Loucy (cell line): Measurements from ENCODE around the gene IL21R.

Experiments
- H2AFZ ChIP-seq: fragments of 200-600 bp; sonication (generic); 2 replicates; pipeline ENCODE4 v1.6.0; 2016; ENCODE audit warnings: antibody characterized with exemption, mild to moderate bottlenecking, low read length, moderate library complexity
- H3F3A ChIP-seq: fragments of 200-600 bp; 2 replicates; pipeline ENCODE4 v1.6.0; 2016; ENCODE audit warnings: antibody characterized with exemption, low read depth, mild to moderate bottlenecking
- H3K27me3 ChIP-seq: fragments of 200-600 bp; sonication (generic); 2 replicates; pipeline ENCODE4 v1.6.1; 2014; ENCODE audit warnings: low read length, mild to moderate bottlenecking; ENCODE audit not compliant: insufficient read depth, poor library complexity, severe bottlenecking
- H3K36me3 ChIP-seq: fragments of 200-600 bp; sonication (generic); 2 replicates; pipeline ENCODE4 v1.6.1; 2016; ENCODE audit warnings: low read length; ENCODE audit not compliant: insufficient read depth
- H3K4me1 ChIP-seq: fragments of 200-600 bp; sonication (generic); 2 replicates; pipeline ENCODE4 v1.5.1; 2014; ENCODE audit warnings: low read length, mild to moderate bottlenecking; ENCODE audit not compliant: insufficient read depth, poor library complexity, severe bottlenecking
- H3K4me2 ChIP-seq: fragments of 200-600 bp; sonication (generic); 2 replicates; pipeline ENCODE4 v1.6.0; 2014; ENCODE audit warnings: antibody characterized with exemption, low read length, low read depth, mild to moderate bottlenecking; ENCODE audit not compliant: poor library complexity, severe bottlenecking
- H3K4me3 ChIP-seq: fragments of 200-600 bp; sonication (generic); 2 replicates; pipeline ENCODE4 v1.5.1; 2014; ENCODE audit warnings: low read length, mild to moderate bottlenecking, mixed read lengths; ENCODE audit not compliant: poor library complexity, severe bottlenecking
- H3K79me2 ChIP-seq: fragments of 200-600 bp; sonication (generic); 2 replicates; pipeline ENCODE4 v1.6.1; 2014; ENCODE audit warnings: low read length; ENCODE audit not compliant: insufficient read depth
- H3K9ac ChIP-seq: fragments of 200-600 bp; sonication (generic); 2 replicates; pipeline ENCODE4 v1.6.0; 2014; ENCODE audit warnings: mild to moderate bottlenecking, low read depth, low read length, moderate library complexity; ENCODE audit not compliant: poor library complexity, severe bottlenecking
- H3K9me2 ChIP-seq: fragments of 200-600 bp; sonication (generic); replicated peaks from 2 replicates; pipeline ENCODE4 v1.6.1; 2016; ENCODE audit warnings: low read depth, low read length, mixed read lengths
- H3K9me3 ChIP-seq: fragments of 200-600 bp; sonication (generic); 2 replicates; pipeline ENCODE4 v1.6.1; 2014; ENCODE audit warnings: mild to moderate bottlenecking, antibody characterized with exemption, low read length, low read depth; ENCODE audit not compliant: insufficient read depth
- H4K20me1 ChIP-seq: fragments of 200-600 bp; sonication (generic); 2 replicates; pipeline ENCODE4 v1.6.0; 2014; ENCODE audit warnings: antibody characterized with exemption, low read length, mild to moderate bottlenecking; ENCODE audit not compliant: insufficient read depth, poor library complexity, severe bottlenecking
- EZH2phosphoT487 ChIP-seq: fragments of 200-600 bp; IDR thresholded peaks from 2 replicates; pipeline ENCODE4 v1.6.1; 2018; ENCODE audit warnings: antibody characterized with exemption, mild to moderate bottlenecking, moderate library complexity, borderline replicate concordance
- TF ChIP-seq, protein P1 (sequence below): fragments of 200-600 bp; sonication (generic); conservative IDR thresholded peaks from 2 replicates; pipeline ENCODE4 v1.5.1; 2014; ENCODE audit warnings: mild to moderate bottlenecking, antibody characterized with exemption, low read length

IL21R gene

DNA sequence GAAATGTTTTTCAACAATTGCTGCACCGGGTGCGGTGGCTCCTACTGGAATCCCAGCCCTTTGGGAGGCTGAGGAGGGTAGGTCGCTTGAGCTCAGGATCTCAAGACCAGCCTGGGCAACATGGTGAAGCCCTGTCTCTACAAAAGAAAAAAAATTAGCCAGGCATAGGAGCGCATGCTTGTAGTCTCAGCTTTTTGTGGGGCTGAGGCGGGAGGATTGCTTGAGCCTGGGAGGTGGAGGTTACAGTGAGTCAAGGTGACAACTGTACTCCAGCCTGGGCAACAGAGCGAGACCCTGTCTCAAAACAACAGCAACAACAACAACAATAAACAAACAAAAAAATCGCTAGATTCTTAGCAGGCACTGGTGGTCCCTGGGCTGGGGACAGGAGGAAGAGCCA is 28.5 kb downstream of the IL21R start:
- no peaks in the 10 kb centered on the region for H4K20me1 ChIP-seq
- no peaks in the 10 kb centered on the region for H3K36me3 ChIP-seq
- TF ChIP-seq, protein P1, sequence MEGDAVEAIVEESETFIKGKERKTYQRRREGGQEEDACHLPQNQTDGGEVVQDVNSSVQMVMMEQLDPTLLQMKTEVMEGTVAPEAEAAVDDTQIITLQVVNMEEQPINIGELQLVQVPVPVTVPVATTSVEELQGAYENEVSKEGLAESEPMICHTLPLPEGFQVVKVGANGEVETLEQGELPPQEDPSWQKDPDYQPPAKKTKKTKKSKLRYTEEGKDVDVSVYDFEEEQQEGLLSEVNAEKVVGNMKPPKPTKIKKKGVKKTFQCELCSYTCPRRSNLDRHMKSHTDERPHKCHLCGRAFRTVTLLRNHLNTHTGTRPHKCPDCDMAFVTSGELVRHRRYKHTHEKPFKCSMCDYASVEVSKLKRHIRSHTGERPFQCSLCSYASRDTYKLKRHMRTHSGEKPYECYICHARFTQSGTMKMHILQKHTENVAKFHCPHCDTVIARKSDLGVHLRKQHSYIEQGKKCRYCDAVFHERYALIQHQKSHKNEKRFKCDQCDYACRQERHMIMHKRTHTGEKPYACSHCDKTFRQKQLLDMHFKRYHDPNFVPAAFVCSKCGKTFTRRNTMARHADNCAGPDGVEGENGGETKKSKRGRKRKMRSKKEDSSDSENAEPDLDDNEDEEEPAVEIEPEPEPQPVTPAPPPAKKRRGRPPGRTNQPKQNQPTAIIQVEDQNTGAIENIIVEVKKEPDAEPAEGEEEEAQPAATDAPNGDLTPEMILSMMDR, result no peak
- TF ChIP-seq EZH2phosphoT487, result no peak
- H3K79me2 ChIP-seq, result no peaks in the 10 kb centered on the region
- H3K4me2 ChIP-seq, result no peak overlapping the region
- H2AFZ ChIP-seq, result no peak overlapping the region
- no peaks in the 10 kb centered on the region for H3K27me3 ChIP-seq
- H3K9ac ChIP-seq, result no peak overlapping the region
- H3K9me3 ChIP-seq, result no peaks in the 10 kb centered on the region
- peaks cover 61% of the 10 kb centered on the region for H3K4me1 ChIP-seq
- no peak overlapping the region for H3K4me3 ChIP-seq
- H3K9me2 ChIP-seq, result no peaks in the 10 kb centered on the region
- no peaks in the 10 kb centered on the region for H3F3A ChIP-seq

DNA sequence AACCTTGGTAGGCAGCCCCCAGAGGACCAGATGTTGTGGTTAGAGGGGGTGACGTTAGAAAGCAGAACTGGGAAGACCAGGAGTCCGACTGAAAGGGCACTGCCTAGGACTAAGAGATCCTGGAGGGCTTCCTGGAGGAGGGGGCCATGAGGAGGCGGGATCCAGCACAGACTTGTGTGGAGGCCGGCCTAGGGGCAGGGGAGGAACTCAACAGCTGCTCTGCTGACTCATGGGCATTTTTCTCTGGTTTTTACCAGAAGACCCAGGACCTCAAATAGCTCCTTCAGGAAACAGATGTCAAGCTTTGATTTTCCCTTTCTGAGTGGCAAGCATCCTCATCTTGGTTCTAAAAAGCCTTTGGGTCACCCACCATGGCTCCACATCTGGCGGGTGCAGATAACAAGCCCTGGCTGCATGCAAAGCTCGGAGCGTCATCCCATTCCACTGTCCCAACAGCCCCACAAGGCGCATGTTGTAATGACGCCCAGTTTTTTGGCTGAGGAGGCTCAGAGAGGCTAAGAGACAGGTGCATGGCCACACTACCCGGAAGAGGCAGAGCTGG is 29.0 kb downstream of the IL21R start:
- Histone ChIP-seq H3K4me3 (no peak overlapping the region), H3K4me1 (peaks cover 61% of the 10 kb centered on the region), H3K9me2 (no peaks in the 10 kb centered on the region), H3K36me3 (no peaks in the 10 kb centered on the region), H3K79me2 (no peaks in the 10 kb centered on the region), H2AFZ (no peak overlapping the region), H3K9ac (no peak overlapping the region), H3F3A (no peaks in the 10 kb centered on the region), H3K27me3 (no peaks in the 10 kb centered on the region), H3K4me2 (peak overlapping the region; percentile 38), H3K9me3 (no peaks in the 10 kb centered on the region), H4K20me1 (no peaks in the 10 kb centered on the region)
- TF ChIP-seq EZH2phosphoT487, result no peak
- TF ChIP-seq, protein P1, result no peak

DNA sequence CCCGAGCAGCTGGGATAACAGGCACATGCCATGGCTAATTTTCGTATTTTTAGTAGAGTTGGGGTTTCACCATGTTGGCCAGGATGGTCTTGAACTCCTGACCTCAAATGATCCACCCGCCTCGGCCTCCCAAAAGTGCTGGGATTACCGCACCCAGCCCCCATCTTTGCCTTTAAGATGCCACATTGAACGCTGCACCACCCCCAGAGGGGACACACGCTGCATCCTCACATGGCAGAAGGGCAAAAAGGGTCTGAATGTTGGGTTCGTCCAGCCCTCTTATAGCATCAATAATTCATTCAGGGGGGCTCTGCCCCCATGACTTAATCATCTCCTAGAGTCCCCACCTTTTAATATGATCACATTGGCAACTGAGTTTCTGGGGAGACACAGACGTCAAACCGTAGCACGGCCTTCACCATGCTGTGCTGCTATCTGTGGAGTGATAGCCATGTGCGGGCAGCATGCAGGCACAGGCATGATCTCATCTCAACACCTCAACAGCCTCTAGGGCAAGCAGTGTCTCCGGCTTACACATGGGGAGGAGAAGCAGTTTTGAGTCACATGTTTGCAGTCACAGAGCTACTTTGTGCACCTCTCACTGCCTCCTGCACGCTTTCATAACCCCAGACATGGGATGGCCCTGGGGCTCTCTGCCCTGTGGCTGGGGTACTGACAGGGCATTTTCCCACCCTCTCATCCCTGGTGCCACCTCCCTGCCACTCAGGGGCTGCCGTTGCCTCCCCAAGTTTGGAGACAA is 30.0 kb downstream of the IL21R start:
- Histone ChIP-seq H3K4me1 (peaks cover 52% of the 10 kb centered on the region), H3K79me2 (no peaks in the 10 kb centered on the region), H3K9me2 (no peaks in the 10 kb centered on the region), H3K36me3 (no peaks in the 10 kb centered on the region), H3K9ac (peak overlapping the region; percentile 49), H3F3A (no peaks in the 10 kb centered on the region), H3K4me2 (peak overlapping the region; percentile 40), H2AFZ (no peak overlapping the region), H3K27me3 (no peaks in the 10 kb centered on the region), H3K9me3 (no peaks in the 10 kb centered on the region), H3K4me3 (no peak overlapping the region), H4K20me1 (no peaks in the 10 kb centered on the region)
- TF ChIP-seq, protein P1, result no peak
- TF ChIP-seq EZH2phosphoT487, result no peak
